ENCODE data around the gene CFAP99. TPM values are rescaled to one million over a fixed set of nuclear protein-coding genes. Genes with fewer than 3 reads are reported as not detected.

Gene CFAP99
- total and polyA plus RNA-seq, 2 of the 4 experiments (the other 2 are of a cell fraction), result not detected

GRCh38 chr4:2468456-2469191 lies 49.9 kb downstream of the CFAP99 start, which contains the start of gene RNF4:
Gene RNF4, plus strand, starts transcription at chr4:2469106. Its CDS starts 21,388 bp downstream, at chr4:2490494.
- H4K20me1 ChIP-seq (ENCODE audit: insufficient read depth, low read length), result peaks cover 42% of the 10 kb centered on the region
- POLR2A ChIA-PET (ENCODE audit: unreplicated experiment), result interaction anchor here (0.8 kb wide), 1 partner anchor 227 kb away, joined by 3 read pairs; the partner anchor contains the start of genes HAUS3 and POLN
- DNase-seq (peak; percentile 95), ATAC-seq (ENCODE audit: low read depth) (peak; percentile 93)
- no peaks in the 10 kb centered on the region for H3K27me3 ChIP-seq (ENCODE audit: control insufficient read depth, insufficient read depth, low read length)
- peak within 1 kb of the TSS; percentile 91 to 96 for H4K8ac ChIP-seq (ENCODE audit: low read depth in 2 of 2, low read length in 2 of 2)
- peak within 1 kb of the TSS; percentile 100 for H2AK9ac ChIP-seq (replicated peaks; ENCODE audit: low read depth, low read length, poor library complexity)
- H3K56ac ChIP-seq (ENCODE audit: extremely low read depth, insufficient read depth, low read length), result peak within 1 kb of the TSS; percentile 84
- peak within 1 kb of the TSS; percentile 84 for H4K91ac ChIP-seq (ENCODE audit: insufficient read depth, low read depth, low read length)
- peaks cover 12 to 24% of the 10 kb centered on the region in 2 experiments for H3K79me1 ChIP-seq (ENCODE audit: low read depth in 1 of 2, low read length in 2 of 2)
- H2BK5ac ChIP-seq (ENCODE audit: low read depth, low read length, poor library complexity, severe bottlenecking), result peak within 1 kb of the TSS; percentile 67
- H2BK120ac ChIP-seq (ENCODE audit: low read depth, low read length), result peak within 1 kb of the TSS; percentile 11; the same call in 1 of the 2 replicates
- no peak within 1 kb of the TSS for H2BK20ac ChIP-seq (ENCODE audit: low read depth, low read length)
- peak within 1 kb of the TSS; percentile 92 for H4K5ac ChIP-seq (ENCODE audit: low read depth, low read length)
- peaks cover 2% of the 10 kb centered on the region; the same call in 1 of the 2 replicates for H3K9me3 ChIP-seq (ENCODE audit: control insufficient read depth, insufficient read depth, low read length)
- H3K4me3 ChIP-seq (ENCODE audit: insufficient read depth, low read depth, low read length), result peak within 1 kb of the TSS; percentile 83
- 1% methylated on average over 40 of the region's 74 CpGs; no CpG with 5 or more reads in 1 of the 2 experiments for WGBS, 2 experiments (ENCODE audit: extremely low coverage in 2 of 2, insufficient read length in 1 of 2)
- no peaks in the 10 kb centered on the region for H3K4me1 ChIP-seq (ENCODE audit: control insufficient read depth, insufficient read depth, low read length)
- H3K18ac ChIP-seq (ENCODE audit: low read depth, low read length), result no peak within 1 kb of the TSS
- intact Hi-C loops (cut with micrococcal nuclease), result loop anchor here (5.0 kb wide), 1 partner anchor 206 kb away; the partner anchor contains the start of gene MXD4
- H3K14ac ChIP-seq (replicated peaks; ENCODE audit: low read depth, low read length), result peak within 1 kb of the TSS; percentile 97
- dilution Hi-C loops (cut with HindIII; ENCODE audit: low sequenced_read_pairs, unreplicated experiment), result no loop called here
- peak within 1 kb of the TSS; percentile 98 for H3K4ac ChIP-seq (ENCODE audit: low read depth, low read length)
- TF ChIP-seq, protein P1, sequence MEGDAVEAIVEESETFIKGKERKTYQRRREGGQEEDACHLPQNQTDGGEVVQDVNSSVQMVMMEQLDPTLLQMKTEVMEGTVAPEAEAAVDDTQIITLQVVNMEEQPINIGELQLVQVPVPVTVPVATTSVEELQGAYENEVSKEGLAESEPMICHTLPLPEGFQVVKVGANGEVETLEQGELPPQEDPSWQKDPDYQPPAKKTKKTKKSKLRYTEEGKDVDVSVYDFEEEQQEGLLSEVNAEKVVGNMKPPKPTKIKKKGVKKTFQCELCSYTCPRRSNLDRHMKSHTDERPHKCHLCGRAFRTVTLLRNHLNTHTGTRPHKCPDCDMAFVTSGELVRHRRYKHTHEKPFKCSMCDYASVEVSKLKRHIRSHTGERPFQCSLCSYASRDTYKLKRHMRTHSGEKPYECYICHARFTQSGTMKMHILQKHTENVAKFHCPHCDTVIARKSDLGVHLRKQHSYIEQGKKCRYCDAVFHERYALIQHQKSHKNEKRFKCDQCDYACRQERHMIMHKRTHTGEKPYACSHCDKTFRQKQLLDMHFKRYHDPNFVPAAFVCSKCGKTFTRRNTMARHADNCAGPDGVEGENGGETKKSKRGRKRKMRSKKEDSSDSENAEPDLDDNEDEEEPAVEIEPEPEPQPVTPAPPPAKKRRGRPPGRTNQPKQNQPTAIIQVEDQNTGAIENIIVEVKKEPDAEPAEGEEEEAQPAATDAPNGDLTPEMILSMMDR (conservative IDR thresholded peaks at IDR 0.05; ENCODE audit: low read depth, low read length), result no peak
- no peak for TF ChIP-seq RCOR1 (IDR thresholded peaks at IDR 0.05; ENCODE audit: insufficient replicate concordance, low read length)
- no peak for TF ChIP-seq FOS (IDR thresholded peaks at IDR 0.05; ENCODE audit: low read depth, low read length)
- peak; percentile 59; the same call in 1 of the 2 replicates for TF ChIP-seq MAZ (IDR thresholded peaks at IDR 0.05; ENCODE audit: borderline replicate concordance, low read depth, low read length)
- peak; percentile 88 for TF ChIP-seq BHLHE40 (IDR thresholded peaks at IDR 0.05; ENCODE audit: low read depth, low read length)
- TF ChIP-seq RAD21 (IDR thresholded peaks at IDR 0.05; ENCODE audit: low read length), result no peak
- 0 out of 2 replicates have a peak, but pooled peaks have one; percentile 25 for TF ChIP-seq MXI1 (IDR thresholded peaks at IDR 0.05; ENCODE audit: borderline replicate concordance, low read depth, low read length)
- no peak for TF ChIP-seq CEBPB (IDR thresholded peaks at IDR 0.05; ENCODE audit: low read depth, low read length)
- TF ChIP-seq RFX5 (IDR thresholded peaks at IDR 0.05; ENCODE audit: low read depth, low read length), result no peak
- peak; percentile 86 for TF ChIP-seq POLR2A (IDR thresholded peaks at IDR 0.05; ENCODE audit: low read depth, low read length)
- no peak for TF ChIP-seq MAFK (IDR thresholded peaks at IDR 0.05; ENCODE audit: low read depth, low read length)
- CTCF ChIA-PET, result interaction anchor here (0.7 kb wide), 1 partner anchor 451 kb away, joined by 3 read pairs; no protein-coding TSS in a partner anchor
- H3K23ac ChIP-seq (ENCODE audit: low read depth, low read length), result peak within 1 kb of the TSS; percentile 95
- peak within 1 kb of the TSS; percentile 99 for H2AK5ac ChIP-seq (ENCODE audit: low read depth, low read length)
- in situ Hi-C loops (cut with MboI; ENCODE audit: low sequenced_read_pairs), result no loop called here
- H3K9ac ChIP-seq (ENCODE audit: low read depth, low read length), result peak within 1 kb of the TSS; percentile 91
- peak within 1 kb of the TSS; percentile 80 for H3K27ac ChIP-seq (ENCODE audit: insufficient read depth, low read length)
- peak within 1 kb of the TSS; percentile 96 for H3K4me2 ChIP-seq (ENCODE audit: low read depth, low read length)
- BruUV-seq (replicated peaks), result TSS peak; percentile 46
- peak within 1 kb of the TSS; percentile 61; the same call in 1 of the 3 replicates for H2BK15ac ChIP-seq (ENCODE audit: low read depth, low read length)
- H3K9me1 ChIP-seq (ENCODE audit: insufficient read depth, low read length), result peaks cover 1% of the 10 kb centered on the region; the same call in 1 of the 2 replicates
- H3K36me3 ChIP-seq (ENCODE audit: control insufficient read depth, insufficient read depth, low read length), result peaks cover 13% of the 10 kb centered on the region
- H2AFZ ChIP-seq (replicated peaks; ENCODE audit: low read length, poor library complexity), result peak within 1 kb of the TSS; percentile 96

Data from IMR-90 (cell line).